WI38 (cell line): ENCODE measurements around the gene DACT2.

Experiments
- H3K4me3 ChIP-seq: 2 replicates; pipeline ENCODE4 v1.5.1; 2011; ENCODE audit warnings: low read depth, mild to moderate bottlenecking, control low read depth, low read length
- CTCF ChIP-seq: IDR thresholded peaks from 2 replicates; pipeline ENCODE4 v1.5.1; 2012; ENCODE audit warnings: low read depth, mild to moderate bottlenecking, control low read depth, low read length

Gene DACT2

DNA sequence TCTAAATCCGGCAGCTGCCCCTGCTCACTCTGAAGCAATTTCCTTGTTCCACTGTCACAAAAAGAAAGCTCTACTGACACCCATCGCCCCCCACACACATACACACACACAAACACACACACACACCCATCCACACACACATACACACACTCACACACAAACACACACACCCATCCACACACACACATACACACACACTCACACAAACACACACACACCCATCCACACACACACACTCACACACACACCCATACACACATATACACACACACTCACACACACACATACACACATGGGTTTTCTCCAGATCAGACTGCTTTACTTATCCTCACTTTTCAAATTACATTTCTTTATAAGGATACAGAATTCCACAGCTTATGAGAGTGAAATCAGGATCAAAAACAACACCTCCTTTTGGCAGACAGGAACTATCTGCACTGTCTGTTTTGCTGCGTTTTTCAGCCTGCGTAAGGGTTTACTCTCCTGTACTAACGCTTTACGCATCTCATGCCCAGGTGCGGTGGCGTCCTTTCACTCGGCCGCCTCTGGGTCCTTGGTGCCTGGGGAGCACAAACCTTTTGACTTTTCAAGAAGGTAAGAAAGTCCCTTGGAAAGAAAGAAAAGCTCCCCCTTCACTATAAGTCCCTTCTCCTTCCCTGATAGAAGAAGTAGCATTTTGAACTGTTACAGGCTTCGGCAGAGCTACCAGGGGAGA is 8.0 kb downstream of the DACT2 start:
- no peak for TF ChIP-seq CTCF
- H3K4me3 ChIP-seq, result no peak overlapping the region

DNA sequence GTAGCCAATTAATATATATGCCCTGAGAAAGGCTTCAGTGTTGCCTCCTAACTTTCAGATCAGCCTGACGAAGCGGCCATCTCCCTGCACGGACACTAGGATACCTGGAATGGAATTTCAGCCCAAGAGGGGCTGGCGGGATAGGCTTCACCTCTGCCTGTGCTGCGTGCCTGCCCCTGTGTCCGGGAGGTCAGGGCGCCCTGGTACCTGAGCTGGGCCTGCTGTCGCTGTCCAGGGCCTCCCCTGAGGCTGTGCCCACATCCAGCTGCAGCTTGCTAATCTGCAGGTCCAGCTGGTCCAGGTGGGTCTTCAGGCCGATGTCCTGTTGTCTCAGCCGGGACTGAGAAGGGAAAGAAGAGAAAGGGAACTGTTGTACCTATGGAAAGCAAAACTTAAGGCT is 8.6 kb downstream of the DACT2 start:
- TF ChIP-seq CTCF, result no peak
- no peak overlapping the region for H3K4me3 ChIP-seq

DNA sequence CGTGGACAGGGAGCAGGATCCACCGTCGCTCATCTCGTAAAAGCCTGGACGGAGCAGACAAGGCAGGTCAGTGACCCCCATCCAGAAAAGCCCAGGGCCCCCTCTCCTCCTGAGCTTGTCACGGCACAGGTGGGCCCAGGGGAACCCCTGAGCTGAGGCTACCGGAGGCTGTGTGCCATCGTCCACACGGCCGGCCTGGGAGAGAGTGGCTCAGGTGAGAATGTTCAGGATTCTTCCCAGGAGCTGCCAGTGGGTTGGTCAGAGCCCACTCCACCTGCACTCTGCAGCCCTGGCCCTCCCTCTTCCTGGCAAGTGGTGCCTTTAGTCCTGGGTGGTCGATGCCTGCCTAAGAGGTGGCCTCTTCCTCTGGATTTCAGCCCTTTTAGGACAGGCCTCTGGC is 9.2 kb downstream of the DACT2 start:
- no peak for TF ChIP-seq CTCF

GRCh38 chr6:168309997-168310396 is 9.6 kb downstream of the DACT2 start:
- no peak for TF ChIP-seq CTCF
- H3K4me3 ChIP-seq, result no peak overlapping the region

More for the DNA sequence above, 9.2 kb downstream of the DACT2 start:
- H3K4me3 ChIP-seq, result no peak overlapping the region

DNA sequence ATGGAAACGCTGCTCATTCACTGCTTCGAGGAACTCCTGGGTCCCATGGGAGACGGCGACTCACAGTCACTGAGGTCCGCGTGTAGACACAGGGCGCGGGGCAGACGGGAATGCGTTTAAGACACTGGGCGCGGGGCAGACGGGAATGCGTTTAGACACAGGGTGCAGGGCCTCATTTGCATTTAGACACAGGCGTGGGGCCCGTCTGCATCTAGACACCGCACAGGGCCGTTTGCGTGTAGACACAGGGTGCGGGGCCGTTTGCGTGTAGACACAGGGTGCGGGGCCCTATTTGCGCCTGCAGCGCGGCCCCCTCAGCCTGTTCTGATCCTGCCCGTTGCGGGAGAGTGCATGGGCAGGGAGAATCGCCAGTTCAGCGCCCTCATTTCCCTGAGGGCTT is 10.4 kb downstream of the DACT2 start:
- TF ChIP-seq CTCF, result no peak
- no peak overlapping the region for H3K4me3 ChIP-seq

DNA sequence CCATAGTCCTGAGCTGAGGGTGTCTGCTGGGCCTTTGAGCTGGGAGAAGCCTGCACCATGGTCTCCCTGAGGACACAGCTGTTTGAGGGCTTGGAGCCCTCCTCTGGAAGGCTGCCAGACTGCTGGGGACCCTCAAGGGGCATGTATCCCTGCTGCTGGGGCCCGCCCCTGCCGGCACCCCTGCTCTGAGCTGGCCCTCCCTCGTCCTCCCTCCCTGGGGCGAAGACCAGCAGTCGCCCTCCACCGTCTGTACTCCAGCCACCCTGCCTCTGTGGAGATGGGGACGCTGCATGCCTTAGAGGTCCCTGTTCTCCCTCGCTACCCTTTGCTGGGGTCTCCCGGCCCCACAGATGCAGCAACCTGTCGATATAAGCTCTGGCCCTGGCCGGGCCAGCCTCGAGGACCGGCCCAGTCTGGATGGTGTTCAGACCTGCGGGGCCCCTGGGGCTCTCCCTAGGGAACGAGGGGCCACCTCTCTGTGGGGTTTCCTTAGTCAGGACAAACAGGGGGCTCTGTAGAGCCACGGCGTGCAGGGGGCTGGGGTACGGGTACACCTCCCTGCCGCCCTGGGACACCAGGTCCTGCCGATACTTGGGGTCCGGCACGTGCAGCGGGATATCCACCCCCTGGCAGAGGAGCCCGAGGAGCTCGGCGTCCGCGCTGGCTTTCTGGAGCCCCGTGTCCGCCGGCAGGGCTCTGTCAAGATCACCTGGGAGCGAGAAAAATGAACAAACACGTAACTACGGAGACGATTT is 11.0 kb downstream of the DACT2 start:
- no peak overlapping the region for H3K4me3 ChIP-seq
- no peak for TF ChIP-seq CTCF

DNA sequence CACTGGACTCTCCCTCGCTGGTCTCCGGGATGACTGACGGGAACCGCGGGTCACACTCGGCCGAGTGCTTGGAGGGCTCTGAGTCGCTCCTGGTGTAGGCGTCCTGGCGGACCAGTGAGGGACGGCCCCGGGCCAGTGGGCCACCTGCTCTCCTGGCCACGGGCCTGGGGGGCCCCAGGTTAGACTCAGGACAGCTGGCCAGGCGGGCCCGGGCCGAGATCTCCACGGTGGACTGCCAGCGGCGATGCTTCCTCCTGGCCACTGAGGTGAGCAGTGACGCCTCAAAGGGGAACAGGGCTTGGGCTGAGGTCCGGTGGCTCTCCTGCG is 11.9 kb downstream of the DACT2 start:
- no peak overlapping the region for H3K4me3 ChIP-seq
- TF ChIP-seq CTCF, result no peak
